SIG-M5 (cell line): Measurements from ENCODE around the gene PLEKHM3.

ENCODE experiments used
- DNase-seq: peaks from one replicate; lab custom pipeline; 2025; lab: John Stamatoyannopoulos, UW

Gene PLEKHM3

DNA sequence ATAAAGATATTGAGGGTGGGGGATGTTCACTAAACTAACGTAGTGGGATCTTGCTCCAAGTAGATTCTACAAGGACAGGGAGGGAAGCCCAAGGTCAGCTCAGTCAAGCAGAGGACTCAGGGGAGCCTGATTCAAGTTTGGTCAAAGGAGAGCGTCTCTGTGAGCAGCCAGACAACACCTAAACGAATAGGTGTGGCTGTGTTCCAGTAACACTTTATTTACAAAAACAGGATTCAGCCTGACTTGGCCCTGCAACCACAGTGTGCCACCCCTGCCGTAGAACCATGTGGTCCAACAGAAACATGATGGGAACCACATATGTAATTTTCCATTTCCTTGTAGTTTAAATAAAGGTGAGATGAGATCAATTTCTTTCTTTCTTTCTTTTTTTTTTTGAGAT lies 237.5 kb downstream of the PLEKHM3 start:
- no peak for DNase-seq

DNA sequence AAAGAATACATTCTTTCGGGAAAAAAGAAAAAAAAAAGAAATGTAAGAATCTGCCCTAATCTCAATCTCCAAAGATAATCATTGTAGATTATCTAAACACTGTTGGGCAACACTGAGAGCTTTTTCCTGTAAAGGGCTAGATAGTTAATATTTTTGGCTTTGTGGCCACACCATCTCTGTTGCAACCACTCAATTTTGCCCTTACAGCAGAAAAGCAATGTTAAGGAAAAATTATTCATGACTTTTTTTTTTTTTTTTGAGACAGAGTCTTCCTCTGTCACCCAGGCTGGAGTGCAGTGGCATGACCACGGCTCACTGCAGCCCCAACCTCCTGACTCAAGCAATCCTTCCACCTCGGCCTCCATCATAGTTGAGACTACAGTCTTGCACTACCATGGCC lies 238.3 kb downstream of the PLEKHM3 start:
- peak; percentile 16 for DNase-seq

DNA sequence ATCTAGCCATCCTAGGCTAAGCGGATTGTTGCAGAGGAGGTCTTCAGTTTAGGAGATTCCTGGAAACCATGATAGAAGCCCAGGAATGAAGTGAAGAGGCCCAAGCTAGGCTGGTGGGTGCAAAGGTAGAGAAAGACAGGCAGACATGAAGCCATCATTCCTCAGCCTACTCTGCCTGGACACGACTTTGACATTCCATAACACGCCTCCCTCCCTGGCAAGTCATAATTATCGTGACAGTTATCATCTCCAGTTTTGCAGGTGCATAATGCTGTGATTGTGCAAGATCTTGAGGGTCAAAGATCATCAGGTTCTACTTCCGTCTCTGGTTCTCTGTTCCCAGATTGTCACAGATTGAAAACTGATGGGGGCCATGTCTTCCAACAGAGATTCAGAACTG lies 240.4 kb downstream of the PLEKHM3 start:
- no peak for DNase-seq

DNA sequence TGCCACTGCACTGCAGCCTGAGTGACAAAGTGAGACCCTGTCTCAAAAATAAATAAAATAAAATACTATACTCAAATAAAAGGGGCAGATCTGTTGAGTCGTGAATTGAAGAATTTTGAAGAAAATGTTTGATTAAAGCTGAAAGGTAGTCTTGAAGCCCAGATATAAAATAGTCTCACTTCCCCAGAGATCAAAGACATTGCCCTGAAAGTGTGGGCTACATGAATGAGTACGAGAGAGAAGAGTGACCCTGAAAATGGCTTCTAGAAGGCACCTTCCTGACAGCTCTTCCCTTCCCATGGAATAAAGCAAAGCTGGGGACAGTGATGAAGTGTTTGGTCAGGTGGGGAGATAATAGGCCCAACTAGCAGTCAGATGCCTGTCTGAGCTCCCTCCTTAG lies 241.8 kb downstream of the PLEKHM3 start:
- no peak for DNase-seq

DNA sequence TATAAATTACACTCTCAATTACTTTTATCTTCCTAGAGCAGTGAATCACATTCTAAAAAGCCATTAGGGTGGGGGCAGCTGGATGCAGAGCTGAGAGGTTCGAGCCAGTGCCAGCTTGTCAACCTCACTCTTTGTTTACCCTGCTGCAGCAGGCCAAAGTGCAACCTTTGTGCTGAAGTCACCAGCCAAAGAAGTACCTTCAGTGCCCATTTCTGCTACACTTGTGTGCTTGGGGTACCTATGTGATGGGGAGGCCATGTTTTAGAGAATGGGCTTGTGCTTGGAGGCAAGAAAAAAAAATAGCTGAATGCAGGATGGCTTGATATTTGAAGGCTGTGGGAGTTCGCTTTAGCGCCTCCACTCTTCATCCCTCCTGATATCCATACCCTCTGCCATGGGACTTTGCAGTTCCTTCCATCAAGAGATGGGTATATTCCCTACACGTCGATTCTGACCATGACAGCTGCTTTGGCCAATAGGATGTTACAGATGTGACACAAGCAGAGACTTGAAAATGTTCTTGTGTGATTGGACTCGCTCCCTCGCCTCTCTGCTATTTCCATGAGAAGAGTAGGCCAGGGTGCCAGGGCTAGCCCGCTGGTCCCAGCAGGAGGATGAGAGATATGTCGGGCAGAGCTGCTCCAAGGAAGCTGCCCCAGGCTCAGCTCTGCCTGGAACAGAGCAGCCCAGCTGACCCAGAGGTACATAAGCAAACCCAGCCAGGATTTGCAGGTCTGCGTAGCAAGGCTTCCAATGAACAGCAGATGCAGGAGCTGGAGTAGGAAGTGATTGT lies 242.9 kb downstream of the PLEKHM3 start:
- no peak for DNase-seq

DNA sequence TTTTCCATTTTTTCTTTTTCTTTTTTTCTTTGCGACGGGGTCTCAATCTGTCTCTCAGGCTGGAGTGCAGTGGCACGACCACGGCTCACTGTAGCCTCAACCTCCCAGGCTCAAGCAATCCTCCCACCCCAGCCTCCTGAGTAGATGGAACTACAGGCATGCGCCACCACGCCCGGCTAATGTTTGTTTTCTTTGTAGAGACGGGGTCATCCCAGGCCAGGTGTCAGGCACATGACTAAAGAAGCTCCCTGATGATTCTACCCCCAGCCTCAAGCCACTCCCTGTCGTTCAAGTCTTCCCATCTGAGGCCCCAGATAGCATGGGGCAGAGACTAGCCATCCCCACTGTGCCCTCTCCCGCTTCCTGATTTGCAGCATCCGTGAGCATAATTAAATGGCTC lies 245.8 kb downstream of the PLEKHM3 start:
- no peak for DNase-seq

DNA sequence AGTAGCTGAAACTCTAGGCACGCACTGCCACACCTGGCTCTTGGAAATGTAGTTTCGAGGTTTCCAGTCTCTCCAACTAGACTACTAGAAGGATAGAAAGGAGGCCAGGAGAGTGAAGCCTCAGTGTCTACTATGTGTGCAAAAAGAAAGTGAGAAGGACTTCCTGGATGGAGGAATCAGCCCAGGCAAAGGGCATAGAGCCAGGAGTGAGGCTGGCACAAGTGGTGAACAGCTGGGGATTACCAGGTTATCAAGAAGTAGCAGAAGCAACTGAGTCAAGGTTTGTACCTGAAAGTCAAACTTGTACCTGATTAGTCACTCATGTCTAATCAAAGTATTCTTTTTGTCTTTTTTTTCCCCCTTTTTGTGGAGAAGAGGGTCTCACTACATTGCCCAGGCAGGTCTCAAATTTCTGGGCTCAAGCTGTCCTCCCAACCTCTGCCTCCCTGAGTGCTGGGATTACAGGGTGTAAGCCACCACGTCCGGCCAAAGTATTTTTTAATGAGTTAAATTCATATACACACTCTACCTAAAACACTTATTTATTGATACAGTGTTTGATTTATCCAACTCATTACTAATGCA lies 246.9 kb downstream of the PLEKHM3 start:
- no peak for DNase-seq

DNA sequence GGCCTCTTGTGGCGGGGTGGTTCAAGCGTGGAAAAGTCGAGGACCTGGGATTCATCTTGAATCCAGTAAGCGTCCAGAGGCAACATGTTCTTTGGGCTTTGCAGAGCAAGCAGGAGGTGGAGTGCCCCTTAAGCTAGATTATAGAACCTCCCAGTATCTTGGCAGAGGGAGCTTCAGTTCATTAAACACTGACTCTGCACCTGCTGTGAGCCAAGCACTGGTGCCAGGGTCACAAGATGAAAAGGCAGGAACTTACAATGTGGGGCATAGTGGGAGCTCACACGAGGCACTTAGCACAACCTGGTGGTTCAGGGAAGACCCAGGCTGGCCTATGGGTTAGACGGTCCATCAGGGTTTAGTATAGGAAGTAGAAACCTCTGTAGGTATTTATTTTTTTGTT lies 248.2 kb downstream of the PLEKHM3 start:
- no peak for DNase-seq

DNA sequence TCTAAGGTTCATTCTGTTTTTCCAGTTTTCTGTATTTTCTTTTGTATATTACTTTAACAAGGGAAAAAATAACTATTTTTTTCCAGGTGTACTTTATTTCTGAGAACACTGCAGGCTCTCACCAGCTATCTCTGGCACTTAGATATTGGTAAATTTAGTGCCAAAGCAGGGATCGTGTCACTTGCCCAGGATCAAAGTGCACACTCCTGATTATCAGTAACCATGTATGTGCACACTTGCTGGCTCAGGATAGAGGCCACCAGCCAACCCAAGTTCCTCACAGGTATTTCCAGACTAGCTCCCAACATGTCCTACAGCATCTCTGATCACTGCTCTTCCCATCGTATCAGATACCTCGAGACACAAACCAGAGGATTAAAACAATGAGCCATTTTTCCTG lies 249.9 kb downstream of the PLEKHM3 start:
- no peak for DNase-seq

DNA sequence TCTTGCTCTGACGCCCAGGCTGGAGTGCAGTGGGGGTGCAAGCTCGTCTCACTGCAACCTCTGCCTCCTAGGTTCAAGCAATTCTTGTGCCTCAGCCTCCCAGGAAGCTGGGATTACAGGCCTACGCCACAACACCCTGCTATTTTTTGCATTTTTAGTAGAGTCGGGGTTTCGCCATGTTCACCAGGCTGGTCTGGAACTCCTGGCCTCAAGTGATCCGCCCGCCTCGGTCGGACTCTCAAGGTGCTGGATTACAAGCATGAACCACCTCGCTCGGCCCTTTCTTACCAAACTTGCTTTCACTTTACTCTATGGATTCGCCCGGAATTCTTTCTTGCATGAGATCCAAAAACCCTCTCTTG lies 252.5 kb downstream of the PLEKHM3 start:
- DNase-seq: no peak

DNA sequence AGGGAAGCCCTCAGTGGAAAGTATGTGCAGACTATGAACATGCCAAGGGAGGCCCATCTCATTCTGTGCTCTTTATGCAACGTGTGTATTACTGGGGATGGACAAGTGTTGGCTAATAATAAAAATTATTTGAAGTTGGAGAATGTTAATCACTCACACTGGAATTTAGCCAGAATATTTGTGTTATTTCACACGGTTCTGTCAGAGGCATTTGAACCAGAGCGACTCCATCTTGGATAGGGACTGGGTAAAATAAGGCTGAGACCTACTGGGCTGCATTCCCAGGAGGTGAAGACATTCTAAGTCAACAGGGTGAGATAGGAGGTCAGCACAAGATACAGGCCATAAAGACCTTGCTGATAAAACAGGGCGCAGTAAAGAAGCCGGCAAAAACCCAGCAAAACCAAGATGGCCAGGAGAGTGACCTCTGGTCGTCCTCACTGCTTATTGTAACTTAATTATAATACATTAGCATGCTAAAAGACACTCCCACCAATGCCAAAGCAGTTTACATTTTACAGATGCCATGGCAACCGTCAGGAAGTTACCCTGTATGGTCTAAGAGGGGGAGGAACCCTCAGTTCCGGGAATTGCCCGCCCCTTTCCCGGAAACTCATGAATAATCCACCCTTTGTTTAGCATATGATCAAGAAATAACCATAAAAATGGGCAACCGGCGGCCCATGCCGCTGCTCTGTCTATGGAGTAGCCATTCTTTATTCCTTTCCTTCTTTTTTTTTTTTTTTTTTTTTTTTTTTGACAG lies 253.1 kb downstream of the PLEKHM3 start:
- DNase-seq: no peak

DNA sequence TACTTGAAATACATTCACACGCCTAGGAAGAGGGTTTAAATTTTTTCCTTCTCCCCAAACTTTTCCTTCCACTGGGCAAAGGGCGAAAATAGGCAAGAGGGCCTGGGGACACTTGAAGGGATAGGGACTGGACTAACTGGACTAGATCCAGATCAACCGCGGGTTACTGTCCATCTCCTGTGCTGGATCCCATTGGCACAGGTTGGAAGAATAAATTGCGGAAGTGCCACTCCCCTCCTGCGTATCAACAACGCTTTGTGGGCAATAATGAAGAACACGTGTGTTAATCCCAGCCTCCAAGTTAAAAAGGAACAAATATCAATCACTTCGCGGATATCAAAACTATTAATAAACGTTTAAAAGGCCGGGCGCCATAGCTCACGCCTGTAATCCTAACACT lies 253.9 kb downstream of the PLEKHM3 start:
- no peak for DNase-seq
